AG09319 (cell line): ENCODE results near the gene TUBGCP3.

Experiments used
- DNase-seq: peaks from one replicate; pipeline ENCODE4 v3.0.0-alpha.2; 2010; ENCODE audit warnings: low read depth; ENCODE audit errors: extremely low read depth
- CTCF ChIP-seq: IDR thresholded peaks from 2 replicates; pipeline ENCODE4 v1.5.1; 2011; ENCODE audit warnings: low read depth, mild to moderate bottlenecking, inconsistent platforms, low read length, moderate library complexity

TUBGCP3 gene

GRCh38 chr13:112582263-112582662 is 5.7 kb downstream of the TUBGCP3 start:
- no peak for TF ChIP-seq CTCF
- no peak for DNase-seq

- TF ChIP-seq CTCF: no peak
- DNase-seq: no peak
These were observed 7.0 kb downstream of the TUBGCP3 start for GRCh38 chr13:112580912-112581311.

GRCh38 chr13:112580211-112580610 is 7.7 kb downstream of the TUBGCP3 start:
- DNase-seq: no peak

GRCh38 chr13:112579310-112579843 is 8.6 kb downstream of the TUBGCP3 start:
- TF ChIP-seq CTCF: no peak
- DNase-seq: no peak

More at GRCh38 chr13:112580211-112580610, 7.7 kb downstream of the TUBGCP3 start:
- no peak for TF ChIP-seq CTCF

GRCh38 chr13:112576768-112577167 is 11.2 kb downstream of the TUBGCP3 start:
- no peak for DNase-seq
- no peak for TF ChIP-seq CTCF

GRCh38 chr13:112576191-112576590 is 11.8 kb downstream of the TUBGCP3 start:
- no peak for DNase-seq
- no peak for TF ChIP-seq CTCF

- peak; percentile 2 for TF ChIP-seq CTCF
- DNase-seq: peak; percentile 12
These were observed 12.3 kb downstream of the TUBGCP3 start for GRCh38 chr13:112575675-112576074.
